Fibroblast of skin of left quadriceps (primary cell): Measurements from ENCODE around the gene CNTRL.
"Not testable (repeated sequence)": the region's sequence is repeated elsewhere in the genome, so short reads cannot be mapped to it uniquely, and the experiment has no call there.

Experiments
- DNase-seq, 2 experiments: peaks; one replicate each; pipeline ENCODE4 v3.0.0-alpha.2; 2013; ENCODE audit warnings: low read depth in 2 of 2

Gene CNTRL

GRCh38 chr9:121071756-121072421 lies 2.9 kb upstream of the CNTRL start:
- peak in 1 of 2 experiments; percentile 14 for DNase-seq

GRCh38 chr9:121073038-121073437 lies 1.7 kb upstream of the CNTRL start:
- DNase-seq, result peak; percentile 65 to 66

- no peak for DNase-seq
These were observed 689 bp downstream of the CNTRL start for GRCh38 chr9:121075251-121076036.

- DNase-seq, result no peak
These were observed 7.3 kb downstream of the CNTRL start for GRCh38 chr9:121082075-121082474.

- DNase-seq, result no peak
These were observed 10.9 kb downstream of the CNTRL start for GRCh38 chr9:121085661-121086060.

GRCh38 chr9:121088576-121088975 lies 13.8 kb downstream of the CNTRL start:
- no peak for DNase-seq

GRCh38 chr9:121090743-121091142 lies 16.0 kb downstream of the CNTRL start:
- not testable (repeated sequence) for DNase-seq

- no peak for DNase-seq
These were observed 20.3 kb downstream of the CNTRL start for GRCh38 chr9:121095057-121095456.

GRCh38 chr9:121098567-121099198 lies 23.9 kb downstream of the CNTRL start:
- no peak for DNase-seq

GRCh38 chr9:121104054-121104453 lies 29.3 kb downstream of the CNTRL start:
- not testable (repeated sequence) for DNase-seq

GRCh38 chr9:121105531-121105930 lies 30.8 kb downstream of the CNTRL start:
- DNase-seq, result no peak

GRCh38 chr9:121107029-121107428 lies 32.3 kb downstream of the CNTRL start:
- no peak for DNase-seq

- DNase-seq, result no peak
These were observed 33.1 kb downstream of the CNTRL start for GRCh38 chr9:121107881-121108280.

- no peak for DNase-seq
These were observed 40.7 kb downstream of the CNTRL start for GRCh38 chr9:121115466-121115865.

- DNase-seq, result no peak
These were observed 43.5 kb downstream of the CNTRL start for GRCh38 chr9:121118266-121118665.

- DNase-seq, result no peak
These were observed 45.6 kb downstream of the CNTRL start for GRCh38 chr9:121120386-121120785.

GRCh38 chr9:121121582-121122087 lies 46.9 kb downstream of the CNTRL start:
- peak; percentile 91 for DNase-seq

GRCh38 chr9:121122246-121123032 lies 47.7 kb downstream of the CNTRL start:
- DNase-seq, result no peak

GRCh38 chr9:121123816-121124535 lies 49.2 kb downstream of the CNTRL start:
- no peak for DNase-seq

GRCh38 chr9:121125590-121125989 lies 50.8 kb downstream of the CNTRL start:
- DNase-seq, result no peak

- DNase-seq, result not testable (repeated sequence)
These were observed 54.6 kb downstream of the CNTRL start for GRCh38 chr9:121129384-121129783.
